Measurements from ENCODE around the gene CDH16. TPM values are rescaled to one million over a fixed set of nuclear protein-coding genes. Genes with fewer than 3 reads are reported as not detected.

Gene CDH16, protein sequence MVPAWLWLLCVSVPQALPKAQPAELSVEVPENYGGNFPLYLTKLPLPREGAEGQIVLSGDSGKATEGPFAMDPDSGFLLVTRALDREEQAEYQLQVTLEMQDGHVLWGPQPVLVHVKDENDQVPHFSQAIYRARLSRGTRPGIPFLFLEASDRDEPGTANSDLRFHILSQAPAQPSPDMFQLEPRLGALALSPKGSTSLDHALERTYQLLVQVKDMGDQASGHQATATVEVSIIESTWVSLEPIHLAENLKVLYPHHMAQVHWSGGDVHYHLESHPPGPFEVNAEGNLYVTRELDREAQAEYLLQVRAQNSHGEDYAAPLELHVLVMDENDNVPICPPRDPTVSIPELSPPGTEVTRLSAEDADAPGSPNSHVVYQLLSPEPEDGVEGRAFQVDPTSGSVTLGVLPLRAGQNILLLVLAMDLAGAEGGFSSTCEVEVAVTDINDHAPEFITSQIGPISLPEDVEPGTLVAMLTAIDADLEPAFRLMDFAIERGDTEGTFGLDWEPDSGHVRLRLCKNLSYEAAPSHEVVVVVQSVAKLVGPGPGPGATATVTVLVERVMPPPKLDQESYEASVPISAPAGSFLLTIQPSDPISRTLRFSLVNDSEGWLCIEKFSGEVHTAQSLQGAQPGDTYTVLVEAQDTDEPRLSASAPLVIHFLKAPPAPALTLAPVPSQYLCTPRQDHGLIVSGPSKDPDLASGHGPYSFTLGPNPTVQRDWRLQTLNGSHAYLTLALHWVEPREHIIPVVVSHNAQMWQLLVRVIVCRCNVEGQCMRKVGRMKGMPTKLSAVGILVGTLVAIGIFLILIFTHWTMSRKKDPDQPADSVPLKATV
- not detected in 2 replicates for total RNA-seq (2022)
- Bru-seq, nascent RNA: not detected
- BruChase-seq, experiment 1, labeled RNA remaining after a 6-hour chase: percentile 7 among the genes with signal in this experiment
- not detected for BruChase-seq, experiment 2, labeled RNA remaining after a 2-hour chase
- long read RNA-seq: 0 reads

DNA sequence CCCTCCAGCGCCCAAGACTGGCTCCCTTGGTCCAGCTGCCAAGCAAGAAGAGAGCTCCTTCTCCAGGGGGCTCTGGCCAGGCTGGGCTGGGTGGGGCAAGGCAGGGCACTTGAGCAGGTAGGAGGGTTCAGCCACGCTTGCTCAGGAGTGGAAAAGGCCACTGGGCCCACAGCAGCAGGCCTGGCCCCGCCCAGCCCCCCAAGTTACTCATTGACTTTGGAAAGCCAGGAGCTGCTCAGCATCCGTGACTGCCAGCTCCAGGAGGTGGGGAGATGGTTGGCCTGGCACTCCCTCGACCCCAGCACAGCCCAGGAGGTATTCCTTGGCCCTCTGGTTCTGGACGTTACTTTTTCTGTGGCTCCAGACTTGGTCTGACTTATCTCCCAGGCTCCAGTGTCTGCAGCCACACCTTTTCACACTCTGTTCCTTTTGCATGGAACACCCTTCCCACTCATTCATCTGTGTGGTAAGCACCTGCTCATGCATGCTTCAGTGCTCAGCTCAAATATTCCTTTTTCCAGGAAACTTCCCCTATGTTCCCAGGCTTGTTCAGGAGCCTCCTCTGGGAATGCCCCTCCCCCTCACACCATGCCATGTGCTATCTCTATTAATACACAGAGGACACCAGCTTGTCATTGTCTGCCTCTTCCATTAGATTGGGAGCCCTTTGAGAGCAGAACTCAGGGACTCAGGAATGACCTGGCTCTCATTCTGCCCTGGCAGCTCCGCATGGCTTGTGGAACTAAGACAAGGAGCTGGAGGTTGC is at the start of gene CDH16:
Gene CDH16, minus strand, starts transcription at position 83 of the 766 bp plus-strand sequence. CDS start 820 bp downstream, outside the sequence.
- Mint-ChIP-seq H3K4me3 (ENCODE audit: low read depth, unreplicated experiment) (no peak within 1 kb of the TSS), H3K27ac (ENCODE audit: unreplicated experiment) (no peak within 1 kb of the TSS), H3K36me3 (ENCODE audit: insufficient read depth, unreplicated experiment) (no peaks in the 10 kb centered on the region), H3K27me3 (ENCODE audit: unreplicated experiment) (peaks cover 42% of the 10 kb centered on the region), H3K9me3 (ENCODE audit: low read depth, unreplicated experiment) (no peaks in the 10 kb centered on the region), H3K4me1 (ENCODE audit: low read depth, unreplicated experiment) (no peaks in the 10 kb centered on the region)
- CTCF ChIA-PET: interaction anchor here (0.6 to 1.3 kb wide), 4 partner anchors 10 to 99 kb away, joined by 3 read pairs; no protein-coding TSS in a partner anchor
- BruUV-seq (replicated peaks): no TSS peak
- intact Hi-C loops (cut with micrococcal nuclease; ENCODE audit: unreplicated experiment): no loop called here
- DNase-seq: no peak
- TF ChIP-seq, protein P1, sequence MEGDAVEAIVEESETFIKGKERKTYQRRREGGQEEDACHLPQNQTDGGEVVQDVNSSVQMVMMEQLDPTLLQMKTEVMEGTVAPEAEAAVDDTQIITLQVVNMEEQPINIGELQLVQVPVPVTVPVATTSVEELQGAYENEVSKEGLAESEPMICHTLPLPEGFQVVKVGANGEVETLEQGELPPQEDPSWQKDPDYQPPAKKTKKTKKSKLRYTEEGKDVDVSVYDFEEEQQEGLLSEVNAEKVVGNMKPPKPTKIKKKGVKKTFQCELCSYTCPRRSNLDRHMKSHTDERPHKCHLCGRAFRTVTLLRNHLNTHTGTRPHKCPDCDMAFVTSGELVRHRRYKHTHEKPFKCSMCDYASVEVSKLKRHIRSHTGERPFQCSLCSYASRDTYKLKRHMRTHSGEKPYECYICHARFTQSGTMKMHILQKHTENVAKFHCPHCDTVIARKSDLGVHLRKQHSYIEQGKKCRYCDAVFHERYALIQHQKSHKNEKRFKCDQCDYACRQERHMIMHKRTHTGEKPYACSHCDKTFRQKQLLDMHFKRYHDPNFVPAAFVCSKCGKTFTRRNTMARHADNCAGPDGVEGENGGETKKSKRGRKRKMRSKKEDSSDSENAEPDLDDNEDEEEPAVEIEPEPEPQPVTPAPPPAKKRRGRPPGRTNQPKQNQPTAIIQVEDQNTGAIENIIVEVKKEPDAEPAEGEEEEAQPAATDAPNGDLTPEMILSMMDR (IDR thresholded peaks at IDR 0.05; ENCODE audit: unreplicated experiment): no peak

- CTCF ChIA-PET: interaction anchor here (0.8 to 1.6 kb wide), 2 partner anchors 10 to 49 kb away, joined by 3 to 5 read pairs; no protein-coding TSS in a partner anchor
- Mint-ChIP-seq H3K9me3 (ENCODE audit: low read depth, unreplicated experiment) (no peaks in the 10 kb centered on the region), H3K27me3 (ENCODE audit: unreplicated experiment) (peaks cover 63% of the 10 kb centered on the region), H3K4me3 (ENCODE audit: low read depth, unreplicated experiment) (no peak overlapping the region), H3K4me1 (ENCODE audit: low read depth, unreplicated experiment) (peaks cover 11% of the 10 kb centered on the region), H3K27ac (ENCODE audit: unreplicated experiment) (no peak overlapping the region), H3K36me3 (ENCODE audit: insufficient read depth, unreplicated experiment) (peaks cover 5% of the 10 kb centered on the region)
- BruUV-seq (replicated peaks): no TSS peak
- TF ChIP-seq, protein P1 (IDR thresholded peaks at IDR 0.05; ENCODE audit: unreplicated experiment): no peak
- intact Hi-C loops (cut with micrococcal nuclease; ENCODE audit: unreplicated experiment): no loop called here
- no peak for DNase-seq
Observed at GRCh38 chr16:66964049-66964448, 45.4 kb upstream of the CDH16 start.

DNA sequence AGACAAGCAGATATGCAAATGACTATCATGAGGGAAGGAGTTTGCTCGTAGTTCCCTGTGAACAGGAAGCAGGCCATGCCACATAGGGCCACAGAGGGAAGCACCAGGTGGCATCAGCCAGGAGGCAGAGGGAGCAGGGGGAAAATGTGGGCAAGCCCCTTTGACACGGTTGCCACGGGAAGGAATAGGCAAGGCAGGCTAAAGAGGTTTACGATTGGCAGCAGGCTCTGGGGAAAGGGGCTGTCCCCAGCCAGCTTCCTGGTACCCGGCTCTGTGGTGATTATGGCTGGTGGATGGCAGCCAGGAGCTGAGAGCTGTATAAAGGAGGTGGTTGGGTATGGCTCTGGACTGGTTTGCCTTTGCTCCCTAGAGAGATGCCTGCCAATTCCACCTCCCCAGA is 43.2 kb upstream of the CDH16 start:
- H3K4me3 Mint-ChIP-seq (ENCODE audit: low read depth, unreplicated experiment): no peak overlapping the region
- CTCF ChIA-PET: interaction anchor here (0.6 kb wide), 1 partner anchor 214 kb away, joined by 3 read pairs; no protein-coding TSS in a partner anchor
- intact Hi-C loops (cut with micrococcal nuclease; ENCODE audit: unreplicated experiment): no loop called here
- TF ChIP-seq, protein P1 (IDR thresholded peaks at IDR 0.05; ENCODE audit: unreplicated experiment): no peak
- peaks cover 63% of the 10 kb centered on the region for H3K27me3 Mint-ChIP-seq (ENCODE audit: unreplicated experiment)
- peaks cover 11% of the 10 kb centered on the region for H3K4me1 Mint-ChIP-seq (ENCODE audit: low read depth, unreplicated experiment)
- no peak overlapping the region for H3K27ac Mint-ChIP-seq (ENCODE audit: unreplicated experiment)
- BruUV-seq (replicated peaks): no TSS peak
- no peaks in the 10 kb centered on the region for H3K36me3 Mint-ChIP-seq (ENCODE audit: insufficient read depth, unreplicated experiment)
- no peaks in the 10 kb centered on the region for H3K9me3 Mint-ChIP-seq (ENCODE audit: low read depth, unreplicated experiment)
- peak; percentile 53 for DNase-seq

Measured in Calu3 (cell line).